ENCODE results near the gene PRDM2. TPM values are rescaled to one million over a fixed set of nuclear protein-coding genes. Genes with fewer than 3 reads are reported as not detected.
A peak's percentile ranks its signal among the peaks of the same experiment; 100 is the strongest.

PRDM2 gene
- total and polyA plus RNA-seq, 5 donors = 16.3 to 45.9 (median 38.4) TPM

DNA sequence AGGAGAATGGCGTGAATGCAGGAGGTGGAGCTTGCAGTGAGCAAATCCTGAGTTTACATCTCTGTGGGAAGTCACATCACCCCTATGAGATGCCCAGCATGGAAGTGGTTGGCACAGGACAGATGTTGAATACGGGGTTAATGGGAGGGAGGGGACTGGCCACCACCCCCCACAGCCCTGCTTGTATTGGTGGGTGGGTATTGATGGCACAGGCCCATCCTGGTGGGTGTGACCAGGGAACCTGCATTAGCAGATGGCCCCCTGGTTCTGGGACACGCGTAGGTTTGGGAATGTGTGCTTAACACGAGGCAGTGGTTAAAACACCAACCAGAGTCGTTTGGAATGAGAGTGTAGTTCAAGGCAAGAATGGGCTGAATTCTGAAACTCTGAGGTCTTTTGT is 117.9 kb downstream of the PRDM2 start:
- H3K27me3 ChIP-seq (ENCODE audit: control insufficient read depth, insufficient read depth) = no peaks in the 10 kb centered on the region
- no peaks in the 10 kb centered on the region for H3K4me1 ChIP-seq (ENCODE audit: control insufficient read depth, insufficient read depth, low read length)
- no peaks in the 10 kb centered on the region for H3K9me3 ChIP-seq (ENCODE audit: control insufficient read depth, low read length)
- H3K4me3 ChIP-seq (ENCODE audit: low read length) = no peak overlapping the region
- WGBS = 91% methylated on average over 6 of the region's 6 CpGs
- DNase-seq (no peak), ATAC-seq (no peak)
- no peak overlapping the region for H3K27ac ChIP-seq (ENCODE audit: low read length)
- intact Hi-C loops (cut with DNase I) = loop anchor here in 2 of 4 donors (5.0 to 10.0 kb wide), 2 partner anchors 151 to 153 kb away; no protein-coding TSS in a partner anchor

DNA sequence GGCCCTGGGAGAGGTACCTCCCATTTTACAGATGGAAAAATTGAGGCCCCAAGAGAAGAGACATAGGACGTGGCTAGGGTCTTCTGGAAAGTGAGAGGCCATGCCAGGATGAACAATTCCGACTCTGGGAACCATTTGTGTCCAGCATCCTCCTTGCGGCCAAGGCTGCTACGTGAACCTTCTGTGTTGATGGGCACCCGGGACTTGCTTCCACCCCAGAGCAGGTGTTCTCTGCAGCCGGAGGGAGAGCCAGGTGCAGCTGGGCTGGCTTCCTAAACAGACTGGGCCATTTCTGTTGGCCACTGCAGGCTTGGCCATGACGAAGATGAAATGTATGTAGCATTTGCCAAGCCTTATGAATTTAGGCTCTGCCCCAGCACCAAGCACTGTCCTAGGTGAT is 118.9 kb downstream of the PRDM2 start:
- no peak overlapping the region for H3K27ac ChIP-seq (ENCODE audit: low read length)
- DNase-seq (no peak), ATAC-seq (no peak)
- no peaks in the 10 kb centered on the region for H3K4me1 ChIP-seq (ENCODE audit: control insufficient read depth, insufficient read depth, low read length)
- 92% methylated on average over 7 of the region's 7 CpGs for WGBS
- H3K9me3 ChIP-seq (ENCODE audit: control insufficient read depth, low read length) = no peaks in the 10 kb centered on the region
- no peak overlapping the region for H3K4me3 ChIP-seq (ENCODE audit: low read length)
- H3K27me3 ChIP-seq (ENCODE audit: control insufficient read depth, insufficient read depth) = no peaks in the 10 kb centered on the region
- intact Hi-C loops (cut with DNase I) = loop anchor here in 2 of 4 donors (5.0 to 10.0 kb wide), 2 partner anchors 152 to 154 kb away; no protein-coding TSS in a partner anchor

DNA sequence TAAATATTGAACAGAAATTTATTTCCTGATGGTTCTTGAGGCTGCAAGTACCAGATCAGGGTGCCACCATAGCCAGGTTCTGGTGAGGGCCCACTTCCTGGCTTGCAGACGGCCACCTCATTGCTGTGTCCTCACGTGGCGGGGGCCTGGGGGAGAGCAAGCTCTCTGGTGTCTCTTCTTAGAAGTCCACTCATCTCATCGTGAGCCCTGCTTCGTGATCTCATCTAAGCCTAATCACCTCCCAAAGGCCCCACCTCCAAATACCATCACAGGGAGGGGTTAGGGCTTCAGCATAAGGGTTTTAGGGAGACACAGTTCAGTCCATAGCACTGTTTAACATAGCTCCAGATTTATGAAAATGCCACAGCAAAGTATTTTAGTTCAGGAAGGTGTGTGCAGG is 119.7 kb downstream of the PRDM2 start:
- no peak for DNase-seq
- no peaks in the 10 kb centered on the region for H3K9me3 ChIP-seq (ENCODE audit: control insufficient read depth, low read length)
- no peaks in the 10 kb centered on the region for H3K27me3 ChIP-seq (ENCODE audit: control insufficient read depth, insufficient read depth)
- intact Hi-C loops (cut with DNase I) = loop anchor here in 3 of 4 donors (5.0 to 10.0 kb wide), 2 partner anchors 152 to 155 kb away; no protein-coding TSS in a partner anchor
- WGBS = 74% methylated on average over 5 of the region's 5 CpGs
- H3K4me3 ChIP-seq (ENCODE audit: low read length) = no peak overlapping the region
- ATAC-seq = no peak
- no peaks in the 10 kb centered on the region for H3K4me1 ChIP-seq (ENCODE audit: control insufficient read depth, insufficient read depth, low read length)
- no peak overlapping the region for H3K27ac ChIP-seq (ENCODE audit: low read length)

DNA sequence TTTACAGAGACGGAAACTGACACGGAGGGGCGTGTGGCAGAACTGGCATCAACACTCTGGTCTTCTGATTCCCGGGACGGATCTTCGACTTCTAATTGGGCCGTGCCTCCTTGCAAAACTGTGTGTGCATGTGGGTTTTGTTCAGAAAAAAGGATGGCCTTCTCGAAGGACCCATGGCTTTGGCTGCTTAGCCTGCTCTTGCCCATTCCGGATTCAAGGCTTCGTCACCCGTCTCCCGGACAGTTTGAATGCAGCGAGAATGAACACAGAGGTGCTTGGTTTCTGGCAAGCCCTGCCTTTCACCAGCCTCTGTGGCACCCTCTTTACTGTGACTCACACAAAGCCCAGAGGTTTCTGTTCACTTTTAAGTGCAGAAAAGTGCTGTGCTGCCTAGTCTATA is 120.1 kb downstream of the PRDM2 start:
- intact Hi-C loops (cut with DNase I) = loop anchor here in 1 of 4 donors (10.0 kb wide), 1 partner anchor 155 kb away; no protein-coding TSS in a partner anchor
- no peak for DNase-seq
- 93% methylated on average over 13 of the region's 13 CpGs for WGBS
- Histone ChIP-seq H3K9me3 (ENCODE audit: control insufficient read depth, low read length) (no peaks in the 10 kb centered on the region), H3K27me3 (ENCODE audit: control insufficient read depth, insufficient read depth) (no peaks in the 10 kb centered on the region), H3K27ac (ENCODE audit: low read length) (no peak overlapping the region), H3K4me1 (ENCODE audit: control insufficient read depth, insufficient read depth, low read length) (no peaks in the 10 kb centered on the region), H3K4me3 (ENCODE audit: low read length) (no peak overlapping the region)
- ATAC-seq = no peak

DNA sequence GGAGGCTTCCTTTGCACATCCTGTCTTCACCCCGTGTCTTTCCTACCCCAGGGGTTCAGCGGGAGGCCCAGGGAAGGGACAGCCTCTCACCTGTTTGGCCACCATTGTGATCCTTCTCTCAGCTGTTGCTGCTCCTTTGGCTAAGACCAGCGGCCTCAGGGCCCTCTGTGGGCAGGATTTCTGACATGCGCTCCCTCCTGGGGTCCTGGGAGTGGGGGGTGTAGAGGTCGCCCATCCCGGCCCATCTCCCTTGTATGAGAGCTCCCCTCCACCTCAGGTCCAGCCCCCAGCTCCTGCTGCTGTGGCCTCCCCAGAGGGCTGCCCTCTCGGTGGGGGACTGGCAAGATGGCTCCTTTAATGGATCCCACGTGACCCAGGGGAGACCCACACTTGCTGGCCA is 120.5 kb downstream of the PRDM2 start:
- ATAC-seq (no peak), DNase-seq (peak in 1 of 3 donors; percentile 32)
- H3K9me3 ChIP-seq (ENCODE audit: control insufficient read depth, low read length) = no peaks in the 10 kb centered on the region
- no peak overlapping the region for H3K4me3 ChIP-seq (ENCODE audit: low read length)
- intact Hi-C loops (cut with DNase I) = loop anchor here in 1 of 4 donors (10.0 kb wide), 1 partner anchor 156 kb away; no protein-coding TSS in a partner anchor
- H3K27ac ChIP-seq (ENCODE audit: low read length) = no peak overlapping the region
- H3K27me3 ChIP-seq (ENCODE audit: control insufficient read depth, insufficient read depth) = no peaks in the 10 kb centered on the region
- 82% methylated on average over 8 of the region's 8 CpGs for WGBS
- H3K4me1 ChIP-seq (ENCODE audit: control insufficient read depth, insufficient read depth, low read length) = no peaks in the 10 kb centered on the region

DNA sequence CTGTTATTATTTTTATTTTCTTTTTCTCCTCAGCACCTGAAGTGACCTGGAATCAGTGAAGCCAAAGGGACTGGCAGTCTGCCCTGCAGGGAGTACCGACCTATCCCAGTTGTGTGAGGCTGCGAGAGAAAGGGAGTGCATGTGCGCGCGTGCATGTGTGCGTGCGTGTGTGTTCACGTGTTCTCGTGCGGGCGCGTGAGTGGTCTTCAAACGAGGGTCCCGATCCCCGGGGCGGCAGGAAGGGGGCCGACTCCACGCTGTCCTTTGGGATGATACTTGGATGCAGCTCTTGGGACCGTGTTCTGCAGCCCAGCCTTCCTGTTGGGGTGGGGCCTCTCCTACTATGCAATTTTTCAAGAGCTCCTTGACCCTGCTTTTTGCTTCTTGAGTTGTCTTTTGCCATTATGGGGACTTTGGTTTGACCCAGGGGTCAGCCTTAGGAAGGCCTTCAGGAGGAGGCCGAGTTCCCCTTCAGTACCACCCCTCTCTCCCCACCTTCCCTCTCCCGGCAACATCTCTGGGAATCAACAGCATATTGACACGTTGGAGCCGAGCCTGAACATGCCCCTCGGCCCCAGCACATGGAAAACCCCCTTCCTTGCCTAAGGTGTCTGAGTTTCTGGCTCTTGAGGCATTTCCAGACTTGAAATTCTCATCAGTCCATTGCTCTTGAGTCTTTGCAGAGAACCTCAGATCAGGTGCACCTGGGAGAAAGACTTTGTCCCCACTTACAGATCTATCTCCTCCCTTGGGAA is 123.3 kb downstream of the PRDM2 start:
- 95% methylated on average over 24 of the region's 24 CpGs for WGBS
- ATAC-seq (no peak), DNase-seq (peak in 1 of 3 donors; percentile 48)
- Histone ChIP-seq H3K27ac (ENCODE audit: low read length) (no peak overlapping the region), H3K4me3 (ENCODE audit: low read length) (no peak overlapping the region), H3K27me3 (ENCODE audit: control insufficient read depth, insufficient read depth) (no peaks in the 10 kb centered on the region), H3K4me1 (ENCODE audit: control insufficient read depth, insufficient read depth, low read length) (no peaks in the 10 kb centered on the region), H3K9me3 (ENCODE audit: control insufficient read depth, low read length) (no peaks in the 10 kb centered on the region)
- intact Hi-C loops (cut with DNase I) = loop anchor here in 1 of 4 donors (10.0 kb wide), 1 partner anchor 159 kb away; no protein-coding TSS in a partner anchor

DNA sequence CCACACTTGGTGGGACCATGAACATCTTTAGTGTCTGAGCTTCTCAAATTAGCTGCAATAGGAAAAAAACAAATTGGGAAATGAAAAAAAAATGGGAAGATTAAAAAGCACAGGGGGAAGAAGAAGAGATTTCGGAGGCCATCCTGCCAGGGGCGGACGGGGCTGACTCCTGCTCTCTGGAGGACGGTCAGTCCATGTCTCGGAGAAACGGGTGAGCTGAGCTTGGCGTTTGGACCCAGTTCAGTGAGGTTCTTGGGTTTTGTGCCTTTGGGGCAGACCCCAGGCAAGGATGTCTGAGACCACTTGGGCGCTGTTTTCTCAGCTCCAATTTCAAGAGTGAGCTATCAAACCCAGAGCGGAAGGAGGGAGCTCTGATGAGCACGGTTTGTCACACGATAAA is 123.9 kb downstream of the PRDM2 start:
- Histone ChIP-seq H3K27me3 (ENCODE audit: control insufficient read depth, insufficient read depth) (no peaks in the 10 kb centered on the region), H3K4me1 (ENCODE audit: control insufficient read depth, insufficient read depth, low read length) (no peaks in the 10 kb centered on the region), H3K9me3 (ENCODE audit: control insufficient read depth, low read length) (no peaks in the 10 kb centered on the region), H3K27ac (ENCODE audit: low read length) (no peak overlapping the region), H3K4me3 (ENCODE audit: low read length) (no peak overlapping the region)
- WGBS = 83% methylated on average over 11 of the region's 11 CpGs
- ATAC-seq (no peak), DNase-seq (no peak)
- intact Hi-C loops (cut with DNase I) = loop anchor here in 1 of 4 donors (10.0 kb wide), 1 partner anchor 159 kb away; no protein-coding TSS in a partner anchor

DNA sequence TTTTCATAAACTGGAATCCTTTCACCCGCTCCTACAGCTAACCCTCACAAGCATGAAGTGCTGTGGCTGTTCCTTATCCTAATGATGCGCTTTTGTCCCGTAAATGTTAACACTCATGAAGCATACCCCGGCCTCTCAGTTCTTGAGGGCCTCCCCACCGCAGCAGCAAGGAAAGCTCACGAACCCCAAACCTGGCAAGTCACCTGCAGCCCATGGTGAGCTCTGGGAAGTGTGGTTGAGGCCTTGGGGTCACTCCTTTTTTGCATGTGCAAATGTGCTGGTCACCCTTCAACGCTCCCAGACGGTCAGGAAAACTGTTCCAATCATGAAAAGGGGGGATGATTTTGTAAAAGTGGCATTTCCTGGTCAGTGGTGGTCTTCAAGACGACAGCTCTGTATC is 124.6 kb downstream of the PRDM2 start:
- H3K27ac ChIP-seq (ENCODE audit: low read length) = no peak overlapping the region
- no peaks in the 10 kb centered on the region for H3K4me1 ChIP-seq (ENCODE audit: control insufficient read depth, insufficient read depth, low read length)
- DNase-seq = no peak
- H3K27me3 ChIP-seq (ENCODE audit: control insufficient read depth, insufficient read depth) = no peaks in the 10 kb centered on the region
- no peak for ATAC-seq
- H3K9me3 ChIP-seq (ENCODE audit: control insufficient read depth, low read length) = no peaks in the 10 kb centered on the region
- intact Hi-C loops (cut with DNase I) = loop anchor here in 1 of 4 donors (10.0 kb wide), 1 partner anchor 160 kb away; no protein-coding TSS in a partner anchor
- 92% methylated on average over 9 of the region's 9 CpGs for WGBS
- no peak overlapping the region for H3K4me3 ChIP-seq (ENCODE audit: low read length)

DNA sequence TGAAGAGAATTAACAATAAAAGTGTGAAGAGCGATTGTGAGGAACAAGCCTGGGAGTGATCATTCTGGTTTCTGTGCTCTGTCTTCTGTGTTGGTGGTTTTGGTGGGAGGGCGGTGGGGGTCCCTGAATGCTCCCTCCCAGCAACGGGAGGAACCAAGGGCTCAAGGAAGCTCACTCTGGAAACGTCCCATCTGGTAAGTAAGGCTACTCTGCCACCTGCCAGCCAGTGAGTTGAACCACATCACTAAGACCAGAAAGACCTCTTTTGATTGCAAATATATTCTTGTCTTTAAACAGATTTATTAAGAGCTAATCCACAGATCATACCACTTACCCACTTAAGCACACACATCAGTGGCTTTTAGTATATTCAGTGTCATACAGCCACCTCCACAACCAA is 125.0 kb downstream of the PRDM2 start:
- intact Hi-C loops (cut with DNase I) = loop anchor here in 1 of 4 donors (10.0 kb wide), 1 partner anchor 160 kb away; no protein-coding TSS in a partner anchor
- Histone ChIP-seq H3K4me3 (ENCODE audit: low read length) (no peak overlapping the region), H3K4me1 (ENCODE audit: control insufficient read depth, insufficient read depth, low read length) (no peaks in the 10 kb centered on the region), H3K27ac (ENCODE audit: low read length) (no peak overlapping the region), H3K27me3 (ENCODE audit: control insufficient read depth, insufficient read depth) (no peaks in the 10 kb centered on the region), H3K9me3 (ENCODE audit: control insufficient read depth, low read length) (no peaks in the 10 kb centered on the region)
- DNase-seq (no peak), ATAC-seq (no peak)
- 83% methylated on average over 4 of the region's 4 CpGs for WGBS

DNA sequence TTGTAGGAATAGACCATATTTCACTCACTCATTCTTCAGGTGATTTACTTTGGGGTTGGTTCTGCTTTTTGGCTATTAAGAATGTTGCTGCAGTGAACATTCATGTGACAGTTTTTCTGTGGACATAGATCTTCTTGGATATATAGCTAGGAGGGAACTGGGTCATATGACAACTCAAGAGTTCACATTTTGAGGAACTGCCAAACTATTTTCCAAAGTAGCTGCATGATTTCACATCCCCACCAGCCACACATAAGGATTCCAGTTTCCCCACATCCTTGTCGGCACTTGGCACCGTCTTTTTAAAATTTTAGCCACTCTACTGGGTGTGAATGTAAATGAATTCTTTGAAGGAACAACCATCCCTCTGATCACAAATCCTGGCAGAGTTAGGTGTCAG is 126.0 kb downstream of the PRDM2 start:
- intact Hi-C loops (cut with DNase I) = loop anchor here in 1 of 4 donors (10.0 kb wide), 1 partner anchor 161 kb away; no protein-coding TSS in a partner anchor
- DNase-seq (no peak), ATAC-seq (no peak)
- Histone ChIP-seq H3K9me3 (ENCODE audit: control insufficient read depth, low read length) (no peaks in the 10 kb centered on the region), H3K27ac (ENCODE audit: low read length) (no peak overlapping the region), H3K27me3 (ENCODE audit: control insufficient read depth, insufficient read depth) (no peaks in the 10 kb centered on the region), H3K4me1 (ENCODE audit: control insufficient read depth, insufficient read depth, low read length) (peaks cover under 1% of the 10 kb centered on the region), H3K4me3 (ENCODE audit: low read length) (no peak overlapping the region)
- 69% methylated on average over 2 of the region's 2 CpGs for WGBS

DNA sequence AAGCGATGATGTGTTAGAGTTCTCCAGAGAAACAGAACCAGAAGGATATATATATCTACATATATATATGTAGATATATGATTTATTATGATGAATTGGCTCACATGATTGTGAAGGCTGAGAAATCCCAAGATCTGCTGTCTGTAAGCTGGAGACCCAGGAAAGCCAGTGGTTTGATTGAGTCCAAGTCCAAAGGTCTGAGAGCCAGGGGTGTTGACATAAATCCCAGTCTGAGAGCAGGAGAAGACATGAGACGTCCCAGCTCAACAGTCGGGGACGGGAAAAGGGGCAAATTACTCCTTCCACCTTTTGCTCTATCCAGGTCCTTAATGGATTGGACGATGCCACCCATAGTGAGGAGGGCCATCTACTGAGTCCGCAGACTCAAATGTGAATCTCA is 126.6 kb downstream of the PRDM2 start:
- Histone ChIP-seq H3K4me3 (ENCODE audit: low read length) (no peak overlapping the region), H3K9me3 (ENCODE audit: control insufficient read depth, low read length) (no peaks in the 10 kb centered on the region), H3K27ac (ENCODE audit: low read length) (no peak overlapping the region), H3K4me1 (ENCODE audit: control insufficient read depth, insufficient read depth, low read length) (peaks cover 3% of the 10 kb centered on the region), H3K27me3 (ENCODE audit: control insufficient read depth, insufficient read depth) (no peaks in the 10 kb centered on the region)
- intact Hi-C loops (cut with DNase I) = loop anchor here in 1 of 4 donors (10.0 kb wide), 1 partner anchor 162 kb away; no protein-coding TSS in a partner anchor
- 48% methylated on average over 6 of the region's 6 CpGs for WGBS
- DNase-seq = no peak
- ATAC-seq = no peak
